Nephron progenitor cell (in vitro differentiated cells): ENCODE data around the gene MCTP1.
A peak's percentile ranks its signal among the peaks of the same experiment; 100 is the strongest.

Experiments
- DNase-seq: peaks from one replicate; pipeline ENCODE4 v3.0.0; 2021
- H3K27ac Mint-ChIP-seq: 2 replicates; pipeline ENCODE4 v1.8.0; 2021; ENCODE audit warnings: mild to moderate bottlenecking, moderate library complexity, mixed read lengths
- H3K27me3 Mint-ChIP-seq: 2 replicates; pipeline ENCODE4 v1.8.0; 2021; ENCODE audit warnings: mild to moderate bottlenecking, low read depth, mixed read lengths; ENCODE audit not compliant: poor library complexity
- H3K36me3 Mint-ChIP-seq: 2 replicates; pipeline ENCODE4 v1.8.0; 2021; ENCODE audit warnings: low read depth, mixed read lengths
- H3K4me1 Mint-ChIP-seq: 2 replicates; pipeline ENCODE4 v1.8.0; 2021; ENCODE audit warnings: mixed read lengths
- H3K4me3 Mint-ChIP-seq: 2 replicates; pipeline ENCODE4 v1.8.0; 2021; ENCODE audit warnings: mild to moderate bottlenecking, moderate library complexity, mixed read lengths
- H3K9me3 Mint-ChIP-seq: 2 replicates; pipeline ENCODE4 v1.8.0; 2021; ENCODE audit warnings: mild to moderate bottlenecking, moderate library complexity, mixed read lengths
- CTCF ChIP-seq: fragments of 200-600 bp; sonication (generic); IDR thresholded peaks from 2 replicates; pipeline ENCODE4 v1.5.0; 2021; ENCODE audit warnings: antibody characterized with exemption

Gene MCTP1

GRCh38 chr5:95086927-95087815, 197.7 kb downstream of the MCTP1 start:
- H3K27ac Mint-ChIP-seq = peak overlapping the region; percentile 30
- no peaks in the 10 kb centered on the region for H3K27me3 Mint-ChIP-seq
- H3K4me1 Mint-ChIP-seq = peaks cover 7% of the 10 kb centered on the region
- no peaks in the 10 kb centered on the region for H3K36me3 Mint-ChIP-seq
- TF ChIP-seq CTCF = no peak
- H3K9me3 Mint-ChIP-seq = peaks cover 3% of the 10 kb centered on the region
- H3K4me3 Mint-ChIP-seq = no peak overlapping the region
- no peak for DNase-seq

GRCh38 chr5:95084757-95085156, 200.1 kb downstream of the MCTP1 start:
- H3K27me3 Mint-ChIP-seq = no peaks in the 10 kb centered on the region
- no peak overlapping the region for H3K27ac Mint-ChIP-seq
- H3K4me3 Mint-ChIP-seq = no peak overlapping the region
- H3K9me3 Mint-ChIP-seq = no peaks in the 10 kb centered on the region
- H3K4me1 Mint-ChIP-seq = peaks cover 13% of the 10 kb centered on the region
- no peak for DNase-seq
- TF ChIP-seq CTCF = no peak
- no peaks in the 10 kb centered on the region for H3K36me3 Mint-ChIP-seq

GRCh38 chr5:95083606-95084005, 201.3 kb downstream of the MCTP1 start:
- no peak for DNase-seq
- Mint-ChIP-seq H3K27ac (no peak overlapping the region), H3K27me3 (no peaks in the 10 kb centered on the region), H3K9me3 (no peaks in the 10 kb centered on the region), H3K36me3 (no peaks in the 10 kb centered on the region), H3K4me3 (no peak overlapping the region), H3K4me1 (peaks cover 13% of the 10 kb centered on the region)
- no peak for TF ChIP-seq CTCF

- Mint-ChIP-seq H3K36me3 (no peaks in the 10 kb centered on the region), H3K27ac (no peak overlapping the region), H3K4me3 (no peak overlapping the region), H3K9me3 (no peaks in the 10 kb centered on the region), H3K27me3 (no peaks in the 10 kb centered on the region), H3K4me1 (peaks cover 13% of the 10 kb centered on the region)
- no peak for DNase-seq
- no peak for TF ChIP-seq CTCF
Observed at GRCh38 chr5:95081982-95082381, 202.9 kb downstream of the MCTP1 start.

- H3K9me3 Mint-ChIP-seq = no peaks in the 10 kb centered on the region
- TF ChIP-seq CTCF = no peak
Observed at GRCh38 chr5:95081500-95081960, 203.4 kb downstream of the MCTP1 start.

GRCh38 chr5:95080441-95080840, 204.5 kb downstream of the MCTP1 start:
- Mint-ChIP-seq H3K27me3 (no peaks in the 10 kb centered on the region), H3K4me3 (no peak overlapping the region), H3K27ac (no peak overlapping the region), H3K9me3 (no peaks in the 10 kb centered on the region), H3K36me3 (no peaks in the 10 kb centered on the region), H3K4me1 (peaks cover 13% of the 10 kb centered on the region)
- no peak for TF ChIP-seq CTCF
- no peak for DNase-seq

More at GRCh38 chr5:95081500-95081960, 203.4 kb downstream of the MCTP1 start:
- DNase-seq = no peak
- Mint-ChIP-seq H3K4me3 (no peak overlapping the region), H3K36me3 (no peaks in the 10 kb centered on the region), H3K27ac (no peak overlapping the region), H3K27me3 (no peaks in the 10 kb centered on the region), H3K4me1 (peaks cover 13% of the 10 kb centered on the region)
